ENCODE measurements around the gene NAA80. TPM values are rescaled to one million over a fixed set of nuclear protein-coding genes. Genes with fewer than 3 reads are reported as not detected.
A peak's percentile ranks its signal among the peaks of the same experiment; 100 is the strongest.

The NAA80 gene
- total RNA-seq, 1 donor from 2014 or later, result 6.3 TPM

DNA sequence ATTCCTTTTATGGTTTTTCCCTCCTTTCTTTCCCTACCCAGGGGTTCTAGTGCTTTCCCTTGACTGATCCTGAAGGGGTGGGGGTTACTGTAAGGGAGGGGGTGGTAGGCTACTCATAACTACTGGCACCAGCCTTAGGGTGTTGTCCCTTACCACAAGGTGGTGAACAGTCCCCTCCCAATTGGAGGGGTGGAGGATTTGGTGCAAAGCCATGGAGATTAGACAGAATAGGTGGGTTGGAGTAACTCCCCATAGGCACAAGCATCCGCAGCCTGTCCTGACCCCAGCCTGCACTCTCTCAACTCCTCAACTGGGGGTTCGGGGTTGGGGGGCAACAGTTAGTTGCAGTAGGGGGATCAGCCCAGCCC is 25.9 kb upstream of the NAA80 start:
- no peak for FAIRE-seq
- no peaks in the 10 kb centered on the region for H3K9me3 ChIP-seq (ENCODE audit: insufficient read depth, low read depth, low read length)
- Mint-ChIP-seq H3K27ac (ENCODE audit: unreplicated experiment) (peak overlapping the region; percentile 26), H3K36me3 (ENCODE audit: low read depth, unreplicated experiment) (peaks cover 3% of the 10 kb centered on the region), H3K9me3 (ENCODE audit: unreplicated experiment) (no peaks in the 10 kb centered on the region), H3K4me1 (ENCODE audit: low read depth, unreplicated experiment) (peaks cover 17% of the 10 kb centered on the region), H3K27me3 (ENCODE audit: low read depth, unreplicated experiment) (no peaks in the 10 kb centered on the region), H3K4me3 (ENCODE audit: unreplicated experiment) (no peak overlapping the region)
- peaks cover 14% of the 10 kb centered on the region for H3K36me3 ChIP-seq (ENCODE audit: insufficient read depth, low read length)
- H3K79me2 ChIP-seq (ENCODE audit: insufficient read depth, low read length), result peaks cover 36% of the 10 kb centered on the region
- no peak overlapping the region for H3K27ac ChIP-seq (ENCODE audit: low read depth, low read length)
- no peak for TF ChIP-seq EZH2 (IDR thresholded peaks at IDR 0.05; ENCODE audit: insufficient read depth, low read length)
- TF ChIP-seq, protein P1, sequence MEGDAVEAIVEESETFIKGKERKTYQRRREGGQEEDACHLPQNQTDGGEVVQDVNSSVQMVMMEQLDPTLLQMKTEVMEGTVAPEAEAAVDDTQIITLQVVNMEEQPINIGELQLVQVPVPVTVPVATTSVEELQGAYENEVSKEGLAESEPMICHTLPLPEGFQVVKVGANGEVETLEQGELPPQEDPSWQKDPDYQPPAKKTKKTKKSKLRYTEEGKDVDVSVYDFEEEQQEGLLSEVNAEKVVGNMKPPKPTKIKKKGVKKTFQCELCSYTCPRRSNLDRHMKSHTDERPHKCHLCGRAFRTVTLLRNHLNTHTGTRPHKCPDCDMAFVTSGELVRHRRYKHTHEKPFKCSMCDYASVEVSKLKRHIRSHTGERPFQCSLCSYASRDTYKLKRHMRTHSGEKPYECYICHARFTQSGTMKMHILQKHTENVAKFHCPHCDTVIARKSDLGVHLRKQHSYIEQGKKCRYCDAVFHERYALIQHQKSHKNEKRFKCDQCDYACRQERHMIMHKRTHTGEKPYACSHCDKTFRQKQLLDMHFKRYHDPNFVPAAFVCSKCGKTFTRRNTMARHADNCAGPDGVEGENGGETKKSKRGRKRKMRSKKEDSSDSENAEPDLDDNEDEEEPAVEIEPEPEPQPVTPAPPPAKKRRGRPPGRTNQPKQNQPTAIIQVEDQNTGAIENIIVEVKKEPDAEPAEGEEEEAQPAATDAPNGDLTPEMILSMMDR (IDR thresholded peaks at IDR 0.05; ENCODE audit: insufficient read depth, low read depth, low read length), result no peak
- no peak overlapping the region for H2AFZ ChIP-seq (ENCODE audit: low read depth, low read length)
- H3K4me2 ChIP-seq (ENCODE audit: low read length), result no peak overlapping the region
- peaks cover 26% of the 10 kb centered on the region for H3K4me1 ChIP-seq (ENCODE audit: insufficient read depth, low read length)
- no peak overlapping the region for H3K9ac ChIP-seq (ENCODE audit: low read length)
- no peak for DNase-seq (ENCODE audit: low read depth)
- H3K27me3 ChIP-seq (ENCODE audit: insufficient read depth, low read length), result no peaks in the 10 kb centered on the region
- H3K4me3 ChIP-seq (ENCODE audit: insufficient read depth, low read depth, low read length), result no peak overlapping the region
- peaks cover 14% of the 10 kb centered on the region for H4K20me1 ChIP-seq (ENCODE audit: insufficient read depth, low read length)

DNA sequence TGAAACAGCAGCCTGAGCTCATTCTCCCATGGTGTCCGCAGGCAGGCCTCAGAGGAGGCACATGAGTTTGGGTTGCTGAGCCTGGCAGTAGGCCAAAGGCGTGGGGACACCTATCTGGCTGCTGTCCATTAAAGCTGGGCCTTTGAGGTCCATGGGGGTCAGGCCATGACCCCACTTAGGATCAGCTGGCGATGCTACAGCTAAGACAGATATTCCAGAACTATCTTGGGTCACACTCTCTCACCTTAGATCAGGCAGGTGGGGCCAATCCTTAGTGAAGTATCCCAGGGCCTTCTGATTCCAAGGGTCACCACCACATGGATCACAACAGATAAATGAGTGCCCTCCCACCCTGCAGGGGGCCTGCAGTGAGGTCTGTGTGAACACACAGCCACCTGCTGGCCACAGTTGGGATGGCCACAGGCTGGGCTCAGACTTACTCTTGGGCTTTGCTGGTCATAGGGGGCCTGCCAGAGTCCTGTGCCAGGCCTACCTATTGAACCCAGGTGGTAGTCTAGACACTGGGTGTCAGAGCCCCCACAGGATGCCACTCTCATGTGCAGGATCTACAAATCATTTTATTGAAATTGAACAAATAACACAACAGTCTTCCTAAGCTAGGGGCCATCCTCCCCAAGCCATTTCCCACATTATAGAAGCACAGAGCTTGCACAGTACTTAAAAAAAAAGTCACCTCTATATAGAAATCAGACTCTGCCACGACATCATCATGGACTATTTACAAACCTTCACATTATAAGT is 25.3 kb upstream of the NAA80 start:
- FAIRE-seq (no peak), DNase-seq (ENCODE audit: low read depth) (peak; percentile 32)
- H3K36me3 ChIP-seq (ENCODE audit: insufficient read depth, low read length), result peaks cover 8% of the 10 kb centered on the region
- TF ChIP-seq, protein P1 (IDR thresholded peaks at IDR 0.05; ENCODE audit: insufficient read depth, low read depth, low read length), result peak; percentile 92
- no peak for TF ChIP-seq EZH2 (IDR thresholded peaks at IDR 0.05; ENCODE audit: insufficient read depth, low read length)
- H3K4me1 ChIP-seq (ENCODE audit: insufficient read depth, low read length), result peaks cover 30% of the 10 kb centered on the region
- peaks cover 39% of the 10 kb centered on the region for H3K79me2 ChIP-seq (ENCODE audit: insufficient read depth, low read length)
- no peaks in the 10 kb centered on the region for H3K9me3 ChIP-seq (ENCODE audit: insufficient read depth, low read depth, low read length)
- H3K27me3 ChIP-seq (ENCODE audit: insufficient read depth, low read length), result no peaks in the 10 kb centered on the region
- Mint-ChIP-seq H3K36me3 (ENCODE audit: low read depth, unreplicated experiment) (peaks cover 6% of the 10 kb centered on the region), H3K9me3 (ENCODE audit: unreplicated experiment) (no peaks in the 10 kb centered on the region), H3K4me3 (ENCODE audit: unreplicated experiment) (no peak overlapping the region), H3K27me3 (ENCODE audit: low read depth, unreplicated experiment) (no peaks in the 10 kb centered on the region), H3K27ac (ENCODE audit: unreplicated experiment) (no peak overlapping the region), H3K4me1 (ENCODE audit: low read depth, unreplicated experiment) (peaks cover 21% of the 10 kb centered on the region)
- no peak overlapping the region for H3K27ac ChIP-seq (ENCODE audit: low read depth, low read length)
- no peak overlapping the region for H2AFZ ChIP-seq (ENCODE audit: low read depth, low read length)
- no peak overlapping the region for H3K9ac ChIP-seq (ENCODE audit: low read length)
- H4K20me1 ChIP-seq (ENCODE audit: insufficient read depth, low read length), result peaks cover 16% of the 10 kb centered on the region
- H3K4me3 ChIP-seq (ENCODE audit: insufficient read depth, low read depth, low read length), result no peak overlapping the region
- H3K4me2 ChIP-seq (ENCODE audit: low read length), result no peak overlapping the region

- Mint-ChIP-seq H3K27ac (ENCODE audit: unreplicated experiment) (no peak overlapping the region), H3K4me1 (ENCODE audit: low read depth, unreplicated experiment) (peaks cover 24% of the 10 kb centered on the region), H3K27me3 (ENCODE audit: low read depth, unreplicated experiment) (no peaks in the 10 kb centered on the region), H3K36me3 (ENCODE audit: low read depth, unreplicated experiment) (peaks cover 6% of the 10 kb centered on the region), H3K4me3 (ENCODE audit: unreplicated experiment) (no peak overlapping the region), H3K9me3 (ENCODE audit: unreplicated experiment) (no peaks in the 10 kb centered on the region)
- H3K4me1 ChIP-seq (ENCODE audit: insufficient read depth, low read length), result peaks cover 29% of the 10 kb centered on the region
- H4K20me1 ChIP-seq (ENCODE audit: insufficient read depth, low read length), result peaks cover 24% of the 10 kb centered on the region
- H3K9ac ChIP-seq (ENCODE audit: low read length), result no peak overlapping the region
- H3K27me3 ChIP-seq (ENCODE audit: insufficient read depth, low read length), result no peaks in the 10 kb centered on the region
- H3K27ac ChIP-seq (ENCODE audit: low read depth, low read length), result no peak overlapping the region
- DNase-seq (ENCODE audit: low read depth) (no peak), FAIRE-seq (no peak)
- H2AFZ ChIP-seq (ENCODE audit: low read depth, low read length), result no peak overlapping the region
- H3K4me3 ChIP-seq (ENCODE audit: insufficient read depth, low read depth, low read length), result no peak overlapping the region
- H3K79me2 ChIP-seq (ENCODE audit: insufficient read depth, low read length), result peaks cover 47% of the 10 kb centered on the region
- peaks cover 8% of the 10 kb centered on the region for H3K36me3 ChIP-seq (ENCODE audit: insufficient read depth, low read length)
- TF ChIP-seq, protein P1 (IDR thresholded peaks at IDR 0.05; ENCODE audit: insufficient read depth, low read depth, low read length), result no peak
- no peak for TF ChIP-seq EZH2 (IDR thresholded peaks at IDR 0.05; ENCODE audit: insufficient read depth, low read length)
- no peaks in the 10 kb centered on the region for H3K9me3 ChIP-seq (ENCODE audit: insufficient read depth, low read depth, low read length)
- no peak overlapping the region for H3K4me2 ChIP-seq (ENCODE audit: low read length)
These were observed 24.5 kb upstream of the NAA80 start for GRCh38 chr3:50323614-50324199.

Data from astrocyte (in vitro differentiated cells and primary cell).